Neural cell (in vitro differentiated cells): ENCODE measurements around the gene AP3D1.

Experiments used
- EZH2 ChIP-seq: fragments of 200-600, 300-800 bp; shearing (Covaris generic), sonication (generic); IDR thresholded peaks from 2 replicates; pipeline ENCODE4 v1.6.1; 2014; ENCODE audit warnings: antibody characterized with exemption, low read length, borderline replicate concordance, mild to moderate bottlenecking; ENCODE audit not compliant: insufficient read depth, poor library complexity, severe bottlenecking
- SMC3 ChIP-seq: fragments of 450-650 bp; conservative IDR thresholded peaks from 2 replicates; pipeline ENCODE4 v1.6.1; 2014; ENCODE audit warnings: antibody characterized with exemption, mild to moderate bottlenecking, moderate library complexity; ENCODE audit not compliant: poor library complexity
- TF ChIP-seq, protein P1 (sequence below): fragments of 450-650 bp; IDR thresholded peaks from 2 replicates; pipeline ENCODE4 v1.5.1; 2014; ENCODE audit warnings: antibody characterized with exemption, mild to moderate bottlenecking, moderate library complexity; ENCODE audit not compliant: poor library complexity, severe bottlenecking

DNA sequence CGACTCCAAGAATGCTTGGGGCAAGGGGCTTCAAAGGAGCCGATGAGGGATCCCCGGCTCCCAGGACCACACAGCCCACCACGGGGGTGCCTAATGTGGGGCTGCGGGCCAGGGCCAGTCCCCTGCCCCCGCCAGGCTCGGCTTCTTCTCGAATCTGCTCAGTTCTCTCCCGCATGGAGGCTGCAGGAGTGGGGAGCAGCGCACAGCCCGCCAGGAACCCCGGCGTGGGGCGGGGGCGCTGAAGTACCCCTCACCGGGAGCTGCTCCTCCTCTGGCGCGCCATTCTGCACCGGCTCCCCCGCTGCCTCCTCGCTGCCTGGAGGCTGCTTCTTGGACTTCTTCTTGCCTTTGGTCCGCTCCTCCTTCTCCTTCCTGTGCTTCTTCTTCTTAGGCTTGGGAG lies 39.9 kb downstream of the AP3D1 start:
- TF ChIP-seq, protein P1, sequence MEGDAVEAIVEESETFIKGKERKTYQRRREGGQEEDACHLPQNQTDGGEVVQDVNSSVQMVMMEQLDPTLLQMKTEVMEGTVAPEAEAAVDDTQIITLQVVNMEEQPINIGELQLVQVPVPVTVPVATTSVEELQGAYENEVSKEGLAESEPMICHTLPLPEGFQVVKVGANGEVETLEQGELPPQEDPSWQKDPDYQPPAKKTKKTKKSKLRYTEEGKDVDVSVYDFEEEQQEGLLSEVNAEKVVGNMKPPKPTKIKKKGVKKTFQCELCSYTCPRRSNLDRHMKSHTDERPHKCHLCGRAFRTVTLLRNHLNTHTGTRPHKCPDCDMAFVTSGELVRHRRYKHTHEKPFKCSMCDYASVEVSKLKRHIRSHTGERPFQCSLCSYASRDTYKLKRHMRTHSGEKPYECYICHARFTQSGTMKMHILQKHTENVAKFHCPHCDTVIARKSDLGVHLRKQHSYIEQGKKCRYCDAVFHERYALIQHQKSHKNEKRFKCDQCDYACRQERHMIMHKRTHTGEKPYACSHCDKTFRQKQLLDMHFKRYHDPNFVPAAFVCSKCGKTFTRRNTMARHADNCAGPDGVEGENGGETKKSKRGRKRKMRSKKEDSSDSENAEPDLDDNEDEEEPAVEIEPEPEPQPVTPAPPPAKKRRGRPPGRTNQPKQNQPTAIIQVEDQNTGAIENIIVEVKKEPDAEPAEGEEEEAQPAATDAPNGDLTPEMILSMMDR = no peak
- TF ChIP-seq SMC3 (no peak), EZH2 (no peak)
